HG02610 (cell line): Measurements from ENCODE around the gene TM4SF20.

Experiments used
- ATAC-seq: cut with Tn5 transposase; IDR thresholded peaks from one replicate; pipeline ENCODE4 v1.9.1; 2021; ENCODE audit warnings: mild to moderate bottlenecking, moderate library complexity; ENCODE audit not compliant: unreplicated experiment

The TM4SF20 gene

GRCh38 chr2:227379095-227379494, at the start of gene TM4SF20:
TM4SF20 (minus strand) TSS chr2:227379306; CDS start chr2:227379268, 38 bp downstream.
- ATAC-seq, result no peak

- ATAC-seq, result no peak
Observed at GRCh38 chr2:227428731-227429285, 49.7 kb upstream of the TM4SF20 start.

GRCh38 chr2:227423656-227424499, 44.8 kb upstream of the TM4SF20 start:
- no peak for ATAC-seq

- no peak for ATAC-seq
Observed at GRCh38 chr2:227420087-227421052, 41.3 kb upstream of the TM4SF20 start.

- no peak for ATAC-seq
Observed at GRCh38 chr2:227416701-227417100, 37.6 kb upstream of the TM4SF20 start.

- peak; percentile 36 for ATAC-seq
Observed at GRCh38 chr2:227415538-227416424, 36.7 kb upstream of the TM4SF20 start.

- ATAC-seq, result no peak
Observed at GRCh38 chr2:227414846-227415245, 35.7 kb upstream of the TM4SF20 start.

GRCh38 chr2:227413371-227413770, 34.3 kb upstream of the TM4SF20 start:
- ATAC-seq, result no peak

- ATAC-seq, result no peak
Observed at GRCh38 chr2:227412877-227413276, 33.8 kb upstream of the TM4SF20 start.

GRCh38 chr2:227411990-227412350, 32.9 kb upstream of the TM4SF20 start:
- ATAC-seq, result no peak

- ATAC-seq, result peak; percentile 85
Observed at GRCh38 chr2:227411320-227411989, 32.3 kb upstream of the TM4SF20 start.

GRCh38 chr2:227410191-227410590, 31.1 kb upstream of the TM4SF20 start:
- no peak for ATAC-seq

GRCh38 chr2:227407591-227408151, 28.6 kb upstream of the TM4SF20 start:
- ATAC-seq, result no peak

- peak; percentile 26 for ATAC-seq
Observed at GRCh38 chr2:227406177-227407031, 27.3 kb upstream of the TM4SF20 start.

- peak; percentile 30 for ATAC-seq
Observed at GRCh38 chr2:227404585-227405271, 25.6 kb upstream of the TM4SF20 start.

- peak; percentile 50 for ATAC-seq
Observed at GRCh38 chr2:227402959-227403358, 23.9 kb upstream of the TM4SF20 start.

GRCh38 chr2:227402321-227402720, 23.2 kb upstream of the TM4SF20 start:
- no peak for ATAC-seq

- no peak for ATAC-seq
Observed at GRCh38 chr2:227401550-227401949, 22.4 kb upstream of the TM4SF20 start.
